BE2C (cell line): ENCODE data around the gene ETF1.

Experiments used
- DNase-seq: peaks from one replicate; pipeline ENCODE4 v3.0.0-alpha.2; 2020
- H3K27me3 ChIP-seq: fragments of 250-450 bp; sonication (Bioruptor Pico); 2 replicates; pipeline ENCODE4 v1.5.1; 2020; ENCODE audit warnings: mild to moderate bottlenecking
- H3K36me3 ChIP-seq: fragments of 250-450 bp; sonication (Bioruptor Pico); 2 replicates; pipeline ENCODE4 v1.5.1; 2020; ENCODE audit warnings: mild to moderate bottlenecking
- H3K4me1 ChIP-seq: fragments of 250-450 bp; sonication (Bioruptor Pico); 2 replicates; pipeline ENCODE4 v1.5.1; 2020
- H3K4me3 ChIP-seq: 2 replicates; pipeline ENCODE4 v1.5.1; 2011; ENCODE audit warnings: low read depth, low read length
- H3K9me3 ChIP-seq: fragments of 250-450 bp; sonication (Bioruptor Pico); 2 replicates; pipeline ENCODE4 v1.5.1; 2020
- CTCF ChIP-seq: IDR thresholded peaks from 2 replicates; pipeline ENCODE4 v1.5.1; 2012; ENCODE audit warnings: mild to moderate bottlenecking, low read depth, low read length

ETF1 gene

DNA sequence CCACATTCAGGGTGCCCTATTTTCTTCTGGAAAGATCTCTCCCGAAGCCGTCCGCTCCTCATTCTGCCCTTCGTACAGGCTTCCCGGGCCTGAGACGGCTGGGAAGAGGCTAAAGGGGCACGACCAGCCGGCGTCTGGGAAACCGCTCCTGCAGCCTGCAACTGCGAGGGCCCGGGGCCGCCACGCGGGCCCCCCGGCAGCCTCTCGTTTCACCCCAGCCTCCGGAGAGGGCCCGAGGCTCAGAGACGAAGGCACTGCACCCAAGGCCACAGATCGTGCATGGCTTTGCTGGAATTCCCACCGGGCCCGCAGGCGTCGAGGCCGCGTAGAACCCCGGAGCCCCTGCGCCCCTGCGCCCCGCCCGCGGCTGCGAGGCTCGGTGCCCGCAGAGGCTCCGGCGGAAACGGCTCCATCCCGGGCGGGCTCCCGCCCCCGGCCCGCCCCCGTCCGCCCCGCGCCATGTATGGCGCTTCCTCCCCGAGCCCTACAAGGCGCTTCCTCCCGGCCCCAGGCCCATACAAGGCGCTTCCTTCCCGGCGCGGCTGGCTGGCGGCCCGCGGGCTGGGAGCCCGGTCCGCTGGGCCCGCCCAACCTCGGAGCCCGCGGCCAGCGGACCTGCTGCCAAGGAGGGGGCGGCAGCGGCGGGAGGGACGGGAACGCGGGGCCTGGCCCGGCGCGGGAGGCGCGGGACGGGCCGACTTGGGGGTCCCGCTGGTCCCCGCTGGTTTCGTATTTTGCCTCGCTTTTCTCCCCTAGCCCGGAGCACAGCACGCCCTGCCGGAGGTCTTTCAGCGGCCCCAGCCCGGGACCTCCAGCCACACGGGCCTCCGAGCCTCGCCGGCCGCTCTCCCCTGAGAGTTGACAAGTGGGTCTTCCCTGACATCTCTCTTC, 51.1 kb downstream of the ETF1 start:
- Histone ChIP-seq H3K27me3 (no peaks in the 10 kb centered on the region), H3K36me3 (no peaks in the 10 kb centered on the region), H3K4me1 (peaks cover 26% of the 10 kb centered on the region), H3K4me3 (peak overlapping the region; percentile 64), H3K9me3 (no peaks in the 10 kb centered on the region)
- DNase-seq = peak; percentile 93
- no peak for TF ChIP-seq CTCF

DNA sequence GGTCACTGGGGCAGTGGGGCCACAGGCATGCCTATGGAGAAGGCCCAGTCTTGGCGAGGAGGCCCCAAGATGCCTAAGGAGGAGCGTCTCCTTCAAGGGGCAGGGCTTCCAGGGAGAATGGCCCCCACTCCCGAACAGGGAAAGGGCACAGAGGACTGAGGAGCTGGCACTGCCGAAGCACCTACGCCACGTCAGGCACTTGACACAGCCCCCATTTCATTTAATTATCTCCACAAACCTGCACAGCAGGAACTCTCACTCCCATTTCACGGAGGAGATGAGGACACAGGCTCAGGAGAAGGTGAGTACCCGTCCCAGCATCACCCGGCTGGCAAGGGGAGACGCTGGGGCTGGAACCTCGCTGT, 51.8 kb downstream of the ETF1 start:
- no peak for DNase-seq
- Histone ChIP-seq H3K4me3 (peak overlapping the region; percentile 64), H3K27me3 (no peaks in the 10 kb centered on the region), H3K9me3 (no peaks in the 10 kb centered on the region), H3K4me1 (peaks cover 26% of the 10 kb centered on the region), H3K36me3 (no peaks in the 10 kb centered on the region)
- TF ChIP-seq CTCF = no peak

DNA sequence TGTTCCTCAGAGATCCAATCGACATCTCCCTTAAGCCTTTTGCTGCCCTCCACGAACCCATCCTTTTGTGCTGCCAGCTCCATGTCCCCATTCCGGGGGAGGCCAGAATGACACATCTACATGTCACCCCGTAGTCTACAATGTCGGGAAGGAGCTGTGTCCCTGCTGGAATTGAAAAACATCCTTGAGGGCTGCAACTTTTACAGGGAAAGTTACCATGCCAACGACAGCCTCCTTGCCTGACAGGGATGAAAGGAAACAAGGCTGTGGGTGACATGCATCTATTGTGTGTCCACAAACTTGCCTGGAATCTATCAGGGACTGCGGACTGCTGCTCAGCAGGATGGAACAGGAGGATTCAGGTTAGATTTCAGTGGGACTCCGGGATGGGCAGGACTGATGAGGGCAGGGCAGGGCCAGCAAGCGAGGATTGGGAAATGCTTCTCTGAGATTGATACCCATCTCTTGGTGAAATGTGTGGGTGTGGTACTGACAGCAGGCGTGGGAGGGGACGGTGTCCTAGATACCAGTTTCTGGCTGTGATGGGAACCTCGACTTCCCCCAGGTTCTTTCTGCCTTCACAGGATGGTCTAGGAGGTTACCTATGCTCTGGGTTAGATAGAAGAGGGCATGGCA, 52.3 kb downstream of the ETF1 start:
- no peak for TF ChIP-seq CTCF
- no peak for DNase-seq
- H3K36me3 ChIP-seq = no peaks in the 10 kb centered on the region
- no peak overlapping the region for H3K4me3 ChIP-seq
- no peaks in the 10 kb centered on the region for H3K9me3 ChIP-seq
- peaks cover 26% of the 10 kb centered on the region for H3K4me1 ChIP-seq
- H3K27me3 ChIP-seq = no peaks in the 10 kb centered on the region

GRCh38 chr5:138489683-138490061, 53.4 kb downstream of the ETF1 start:
- no peaks in the 10 kb centered on the region for H3K36me3 ChIP-seq
- TF ChIP-seq CTCF = no peak
- DNase-seq = peak; percentile 20
- no peaks in the 10 kb centered on the region for H3K27me3 ChIP-seq
- peaks cover 26% of the 10 kb centered on the region for H3K4me1 ChIP-seq
- no peaks in the 10 kb centered on the region for H3K9me3 ChIP-seq
- no peak overlapping the region for H3K4me3 ChIP-seq

DNA sequence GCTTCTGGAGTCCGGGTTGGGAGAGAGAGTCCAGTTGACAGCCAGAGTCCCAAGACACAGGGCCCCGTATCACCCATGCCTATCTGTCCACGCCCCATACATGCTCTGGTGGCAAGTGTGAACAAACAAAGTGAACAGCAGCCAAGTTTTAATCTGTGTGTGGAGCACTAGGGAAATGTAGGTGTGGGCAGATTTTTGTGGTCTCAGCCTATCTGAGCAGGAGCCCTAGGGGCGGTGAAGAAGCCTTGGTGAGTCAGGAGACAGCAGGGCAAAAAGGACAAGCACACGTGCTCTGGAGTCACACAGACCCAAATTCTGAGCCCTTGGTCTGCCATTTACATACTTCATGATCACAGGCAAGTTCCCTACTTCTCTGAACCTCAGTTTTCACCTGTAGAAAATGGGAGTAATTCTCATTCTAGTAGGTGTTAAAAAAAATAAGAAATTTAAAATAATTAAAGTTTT, 54.5 kb downstream of the ETF1 start:
- TF ChIP-seq CTCF = no peak
- Histone ChIP-seq H3K36me3 (no peaks in the 10 kb centered on the region), H3K4me1 (peaks cover 21% of the 10 kb centered on the region), H3K4me3 (no peak overlapping the region), H3K27me3 (no peaks in the 10 kb centered on the region), H3K9me3 (no peaks in the 10 kb centered on the region)
- DNase-seq = no peak

- Histone ChIP-seq H3K27me3 (no peaks in the 10 kb centered on the region), H3K4me1 (no peaks in the 10 kb centered on the region), H3K4me3 (no peak overlapping the region), H3K36me3 (no peaks in the 10 kb centered on the region), H3K9me3 (no peaks in the 10 kb centered on the region)
- DNase-seq = no peak
- no peak for TF ChIP-seq CTCF
Measured at GRCh38 chr5:138482638-138483037, 60.4 kb downstream of the ETF1 start.
